Neural progenitor cell (in vitro differentiated cells): Measurements from ENCODE around the gene INPP5F.

Experiments used
- CTCF ChIP-seq: fragments of 200-600 bp; sonication (generic); IDR thresholded peaks from 2 replicates; pipeline ENCODE4 v1.5.1; 2017; ENCODE audit warnings: antibody characterized with exemption, mild to moderate bottlenecking
- EZH2 ChIP-seq: fragments of 200-600 bp; sonication (generic); IDR thresholded peaks from 2 replicates; pipeline ENCODE4 v1.6.1; 2017; ENCODE audit warnings: antibody characterized with exemption, mild to moderate bottlenecking, moderate library complexity
- EZH2phosphoT487 ChIP-seq: fragments of 200-600 bp; sonication (generic); IDR thresholded peaks from 2 replicates; pipeline ENCODE4 v1.6.1; 2017; ENCODE audit warnings: antibody characterized with exemption

GRCh38 chr10:119830851-119831250, 105.0 kb downstream of the INPP5F start:
- no peak for TF ChIP-seq CTCF
- no peak for TF ChIP-seq EZH2
- TF ChIP-seq EZH2phosphoT487, result no peak
